Liver (tissue), 9 donors: ENCODE data around the gene TMPRSS6. TPM values are rescaled to one million over a fixed set of nuclear protein-coding genes. Genes with fewer than 3 reads are reported as not detected.

Source experiments
- DNase-seq: peaks from one replicate; pipeline ENCODE4 v3.0.0-alpha.2; 2017; ENCODE audit warnings: low spot score
- H3K27ac ChIP-seq, 2 donors: one replicate each; pipeline ENCODE4 v1.7.0; 2013; ENCODE audit warnings: inconsistent platforms in 2 of 2, low read length in 2 of 2, control low read depth in 1 of 2, low read depth in 1 of 2, mild to moderate bottlenecking in 1 of 2
- H3K27me3 ChIP-seq, 4 donors: one replicate each; pipeline versions ENCODE4 v1.6.1 to v1.7.0; 2013; ENCODE audit warnings: low read length in 3 of 4, inconsistent platforms in 1 of 4, mild to moderate bottlenecking in 1 of 4, moderate library complexity in 1 of 4; ENCODE audit not compliant: control insufficient read depth in 4 of 4, insufficient read depth in 4 of 4
- H3K36me3 ChIP-seq, 4 donors: one replicate each; pipeline versions ENCODE4 v1.6.1 to v1.7.0; 2013; ENCODE audit warnings: low read length in 3 of 4, mild to moderate bottlenecking in 3 of 4, low read depth in 1 of 4, moderate library complexity in 1 of 4; ENCODE audit not compliant: control insufficient read depth in 4 of 4, insufficient read depth in 3 of 4
- H3K4me1 ChIP-seq, 4 donors: one replicate each; pipeline versions ENCODE4 v1.6.1 to v1.7.0; 2013; ENCODE audit warnings: low read length in 3 of 4, mild to moderate bottlenecking in 3 of 4, moderate library complexity in 1 of 4; ENCODE audit not compliant: control insufficient read depth in 4 of 4, insufficient read depth in 4 of 4
- H3K4me3 ChIP-seq, 3 donors: one replicate each; pipeline versions ENCODE4 v1.6.1 to v1.7.0; 2013; ENCODE audit warnings: low read length in 3 of 3, control low read depth in 1 of 3, low read depth in 1 of 3, mild to moderate bottlenecking in 1 of 3
- H3K9ac ChIP-seq, 2 donors: one replicate each; pipeline ENCODE4 v1.7.0; 2013; ENCODE audit warnings: low read length in 2 of 2, mild to moderate bottlenecking in 2 of 2, moderate library complexity in 2 of 2, control low read depth in 1 of 2, low read depth in 1 of 2
- H3K9me3 ChIP-seq, 4 donors: one replicate each; pipeline versions ENCODE4 v1.6.1 to v1.7.0; 2013; ENCODE audit warnings: low read length in 3 of 4; ENCODE audit not compliant: control insufficient read depth in 4 of 4
- ATF3 ChIP-seq: IDR thresholded peaks from 2 replicates; pipeline ENCODE4 v1.6.1; 2016; ENCODE audit warnings: antibody characterized with exemption
- CTCF ChIP-seq: fragments of 150-350 bp; IDR thresholded peaks from 2 replicates; pipeline ENCODE4 v1.5.1; 2017; ENCODE audit warnings: improper control_type of control experiment, low read depth, low read length; ENCODE audit not compliant: missing input control
- EGR1 ChIP-seq, 2 donors: IDR thresholded peaks; 2 replicates each; pipeline ENCODE4 v1.6.1; 2016 to 2018; ENCODE audit warnings: antibody characterized with exemption in 2 of 2, low read depth in 2 of 2
- FOXA1 ChIP-seq: IDR thresholded peaks from 2 replicates; pipeline ENCODE4 v1.6.1; 2016; ENCODE audit warnings: antibody characterized with exemption
- FOXA2 ChIP-seq: IDR thresholded peaks from 2 replicates; pipeline ENCODE4 v1.6.1; 2016; ENCODE audit warnings: antibody characterized with exemption
- GABPA ChIP-seq, 2 donors: IDR thresholded peaks in 1 of 2; conservative IDR thresholded peaks in 1 of 2; 2 replicates each; pipeline ENCODE4 v1.6.1; 2016; ENCODE audit warnings: antibody characterized with exemption in 2 of 2, mild to moderate bottlenecking in 1 of 2, moderate library complexity in 1 of 2
- HNF4A ChIP-seq, 2 donors: conservative IDR thresholded peaks; 2 replicates each; pipeline ENCODE4 v1.6.1; 2016; ENCODE audit warnings: antibody characterized with exemption in 2 of 2, mild to moderate bottlenecking in 2 of 2
- HNF4G ChIP-seq: IDR thresholded peaks from 2 replicates; pipeline ENCODE4 v1.6.1; 2016; ENCODE audit warnings: antibody characterized with exemption
- JUND ChIP-seq, 2 donors: IDR thresholded peaks; 2 replicates each; pipeline ENCODE4 v1.6.1; 2016; ENCODE audit warnings: antibody characterized with exemption in 2 of 2
- MAX ChIP-seq: IDR thresholded peaks from 2 replicates; pipeline ENCODE4 v1.6.1; 2016; ENCODE audit warnings: antibody characterized with exemption
- NR2F2 ChIP-seq: IDR thresholded peaks from 2 replicates; pipeline ENCODE4 v1.6.1; 2016; ENCODE audit warnings: antibody characterized with exemption
- RAD21 ChIP-seq, 2 donors: IDR thresholded peaks; 2 replicates each; pipeline ENCODE4 v1.6.1; 2016; ENCODE audit warnings: antibody characterized with exemption in 2 of 2, mild to moderate bottlenecking in 2 of 2
- REST ChIP-seq: IDR thresholded peaks from 2 replicates; pipeline ENCODE4 v1.6.1; 2016; ENCODE audit warnings: antibody characterized with exemption, mild to moderate bottlenecking
- RXRA ChIP-seq, 2 donors: IDR thresholded peaks; 2 replicates each; pipeline ENCODE4 v1.6.1; 2017 to 2018; ENCODE audit warnings: antibody characterized with exemption in 2 of 2, mild to moderate bottlenecking in 1 of 2
- SP1 ChIP-seq: IDR thresholded peaks from 2 replicates; pipeline ENCODE4 v1.6.1; 2018; ENCODE audit warnings: antibody characterized with exemption, mild to moderate bottlenecking
- TAF1 ChIP-seq: conservative IDR thresholded peaks from 2 replicates; pipeline ENCODE4 v1.6.1; 2016; ENCODE audit warnings: antibody characterized with exemption, mild to moderate bottlenecking
- YY1 ChIP-seq: IDR thresholded peaks from 2 replicates; pipeline ENCODE4 v1.6.1; 2016; ENCODE audit warnings: antibody characterized with exemption, mild to moderate bottlenecking
- WGBS: extraction: QIAGEN DNeasy Blood & Tissue Kit; methylation state at CpG from one replicate; pipeline ENCODE4 v1.1.7; 2013; 5-methylcytosine and 5-hydroxymethylcytosine counted together
- polyA plus RNA-seq, 2 donors: library from polyadenylated mRNA; stranded (reverse) in 1 of 2; unstranded in 1 of 2; fragments of 200-250 nt in 1 of 2; fragments of >200 nt in 1 of 2; fragmentation: Nextera tagmentation in 1 of 2; extraction: Ambion mirVana in 1 of 2; gene quantifications; one replicate each; pipeline versions ENCODE4 v1.2.1 to v1.2.3, GENCODE V29; 2013 to 2015
- total RNA-seq, 2 donors: library from RNA; depleted of rRNA; stranded (reverse); fragments of >200 nt; gene quantifications; one replicate each; pipeline ENCODE4 v1.2.3, GENCODE V29; 2014
- donor health status: healthy.
- donor health status: healthy.
- donor health status: healthy.
- donor health status: healthy.
- donor health status: healthy.

Gene TMPRSS6
- total and polyA plus RNA-seq, 4 donors, result 12.6 to 47.1 (median 39.9) TPM

- no peak overlapping the region for H3K4me3 ChIP-seq
- peaks cover 0 to 37% (median 14%) of the 10 kb centered on the region in 4 donors for H3K36me3 ChIP-seq
- H3K27me3 ChIP-seq, result no peaks in the 10 kb centered on the region
- no peaks in the 10 kb centered on the region for H3K4me1 ChIP-seq
- no peak for TF ChIP-seq RXRA (IDR thresholded peaks at IDR 0.05)
- no peak for TF ChIP-seq JUND (IDR thresholded peaks at IDR 0.05)
- no peak for TF ChIP-seq TAF1
- TF ChIP-seq ATF3, result no peak
- no peak for TF ChIP-seq FOXA1
- no peak for TF ChIP-seq RAD21 (IDR thresholded peaks at IDR 0.05)
- no peak for TF ChIP-seq CTCF
- no peak for TF ChIP-seq GABPA (IDR thresholded peaks at IDR 0.05 in 1 of 2, conservative IDR thresholded peaks at IDR 0.05 in 1 of 2)
- TF ChIP-seq EGR1 (IDR thresholded peaks at IDR 0.05; ENCODE audit: low read depth in 2 of 2), result no peak
- no peak for TF ChIP-seq FOXA2
- no peak for TF ChIP-seq NR2F2
- no peak for TF ChIP-seq HNF4A (conservative IDR thresholded peaks at IDR 0.05)
- no peak for TF ChIP-seq SP1
- TF ChIP-seq YY1, result no peak
- no peak for TF ChIP-seq MAX
- no peak for TF ChIP-seq HNF4G
- TF ChIP-seq REST, result no peak
- no peaks in the 10 kb centered on the region for H3K9me3 ChIP-seq
- no peak overlapping the region for H3K27ac ChIP-seq
- no peak overlapping the region for H3K9ac ChIP-seq
- WGBS, result 87% methylated on average over 12 of the region's 12 CpGs
- DNase-seq, result no peak
Measured at GRCh38 chr22:37089434-37089833, 20.1 kb downstream of the TMPRSS6 start.

GRCh38 chr22:37088750-37089408, 20.6 kb downstream of the TMPRSS6 start:
- H3K9ac ChIP-seq, result no peak overlapping the region
- no peak overlapping the region for H3K4me3 ChIP-seq
- WGBS, result 78% methylated on average over 17 of the region's 17 CpGs
- no peak for DNase-seq
- no peaks in the 10 kb centered on the region for H3K27me3 ChIP-seq
- peaks cover 2 to 40% (median 16%) of the 10 kb centered on the region in 4 donors for H3K36me3 ChIP-seq
- no peaks in the 10 kb centered on the region for H3K4me1 ChIP-seq
- no peak overlapping the region for H3K27ac ChIP-seq
- no peaks in the 10 kb centered on the region for H3K9me3 ChIP-seq
- TF ChIP-seq HNF4A (conservative IDR thresholded peaks at IDR 0.05) (no peak), FOXA2 (no peak), SP1 (no peak), FOXA1 (no peak), MAX (no peak), TAF1 (no peak), NR2F2 (no peak), YY1 (no peak), HNF4G (no peak), GABPA (IDR thresholded peaks at IDR 0.05 in 1 of 2, conservative IDR thresholded peaks at IDR 0.05 in 1 of 2) (no peak), REST (no peak), ATF3 (no peak), EGR1 (IDR thresholded peaks at IDR 0.05; ENCODE audit: low read depth in 2 of 2) (no peak), CTCF (no peak), RXRA (IDR thresholded peaks at IDR 0.05) (no peak)
